Mesothelial cell of epicardium (in vitro differentiated cells): Measurements from ENCODE around the gene ATM. TPM values are rescaled to one million over a fixed set of nuclear protein-coding genes. Genes with fewer than 3 reads are reported as not detected.

Source experiments
- DNase-seq, 2 experiments: peaks; one replicate each; pipeline ENCODE4 v3.0.0; 2021; ENCODE audit warnings: low spot score in 2 of 2; ENCODE audit not compliant: unreplicated experiment in 2 of 2
- H3K27ac Mint-ChIP-seq: 2 replicates; pipeline ENCODE4 v1.8.0; 2021; ENCODE audit warnings: mixed read lengths
- H3K27me3 Mint-ChIP-seq: 2 replicates; pipeline ENCODE4 v1.8.0; 2021; ENCODE audit warnings: low read depth, mixed read lengths
- H3K36me3 Mint-ChIP-seq: 2 replicates; pipeline ENCODE4 v1.8.0; 2021; ENCODE audit warnings: mixed read lengths
- H3K4me1 Mint-ChIP-seq: 2 replicates; pipeline ENCODE4 v1.8.0; 2021; ENCODE audit warnings: mixed read lengths
- H3K4me3 Mint-ChIP-seq: 2 replicates; pipeline ENCODE4 v1.8.0; 2021; ENCODE audit warnings: mild to moderate bottlenecking, moderate library complexity, mixed read lengths
- H3K9me3 Mint-ChIP-seq: 2 replicates; pipeline ENCODE4 v1.8.0; 2021; ENCODE audit warnings: mixed read lengths
- CTCF ChIP-seq: fragments of 200-600 bp; sonication (generic); IDR thresholded peaks from one replicate; pipeline ENCODE4 v1.5.0; 2021; ENCODE audit warnings: antibody characterized with exemption; ENCODE audit not compliant: unreplicated experiment
- total RNA-seq: library from RNA; stranded (reverse); gene quantifications from 3 replicates; pipeline ENCODE4 v1.2.1, GENCODE V29; 2021

ATM gene
- total RNA-seq, 1 donor from 2014 or later = 78.0 TPM

- Mint-ChIP-seq H3K9me3 (peaks cover under 1% of the 10 kb centered on the region), H3K27ac (no peak overlapping the region), H3K36me3 (peaks cover 16% of the 10 kb centered on the region), H3K27me3 (no peaks in the 10 kb centered on the region), H3K4me1 (no peaks in the 10 kb centered on the region), H3K4me3 (no peak overlapping the region)
- TF ChIP-seq CTCF = no peak
- no peak for DNase-seq
Observed at GRCh38 chr11:108293229-108293628, 70.4 kb downstream of the ATM start.

GRCh38 chr11:108302121-108302785 is 79.4 kb downstream of the ATM start:
- no peaks in the 10 kb centered on the region for H3K27me3 Mint-ChIP-seq
- H3K4me3 Mint-ChIP-seq = no peak overlapping the region
- peaks cover 41% of the 10 kb centered on the region for H3K36me3 Mint-ChIP-seq
- no peak for DNase-seq
- no peak for TF ChIP-seq CTCF
- H3K9me3 Mint-ChIP-seq = peaks cover 7% of the 10 kb centered on the region
- H3K27ac Mint-ChIP-seq = no peak overlapping the region
- no peaks in the 10 kb centered on the region for H3K4me1 Mint-ChIP-seq

GRCh38 chr11:108307751-108308150 is 84.9 kb downstream of the ATM start:
- H3K27me3 Mint-ChIP-seq = no peaks in the 10 kb centered on the region
- H3K4me3 Mint-ChIP-seq = no peak overlapping the region
- H3K27ac Mint-ChIP-seq = no peak overlapping the region
- H3K9me3 Mint-ChIP-seq = no peaks in the 10 kb centered on the region
- TF ChIP-seq CTCF = no peak
- peaks cover 26% of the 10 kb centered on the region for H3K36me3 Mint-ChIP-seq
- no peak for DNase-seq
- H3K4me1 Mint-ChIP-seq = no peaks in the 10 kb centered on the region

- no peaks in the 10 kb centered on the region for H3K27me3 Mint-ChIP-seq
- H3K4me3 Mint-ChIP-seq = no peak overlapping the region
- H3K4me1 Mint-ChIP-seq = no peaks in the 10 kb centered on the region
- no peak for TF ChIP-seq CTCF
- peaks cover 23% of the 10 kb centered on the region for H3K36me3 Mint-ChIP-seq
- H3K9me3 Mint-ChIP-seq = no peaks in the 10 kb centered on the region
- DNase-seq = no peak
- H3K27ac Mint-ChIP-seq = no peak overlapping the region
Observed at GRCh38 chr11:108313444-108313843, 90.6 kb downstream of the ATM start.

- Mint-ChIP-seq H3K4me3 (no peak overlapping the region), H3K27me3 (no peaks in the 10 kb centered on the region), H3K9me3 (no peaks in the 10 kb centered on the region), H3K27ac (no peak overlapping the region), H3K4me1 (no peaks in the 10 kb centered on the region), H3K36me3 (peaks cover 25% of the 10 kb centered on the region)
- DNase-seq = no peak
- TF ChIP-seq CTCF = no peak
Observed at GRCh38 chr11:108316061-108316460, 93.2 kb downstream of the ATM start.
